T-helper 2 cell treated with Interferon-gamma antibody and Interleukin-4, amounts not matched to agents 5 μg/mL and 100 μg/mL, for 36 hours (primary cell): ENCODE results near the gene GLTP.

Experiments used
- DNase-seq: peaks from one replicate; pipeline ENCODE4 v3.0.0; 2021; ENCODE audit warnings: low spot score
- H3K27ac Mint-ChIP-seq: one replicate; pipeline ENCODE4 v1.8.0; 2021; ENCODE audit warnings: mild to moderate bottlenecking, mixed read lengths
- H3K27me3 Mint-ChIP-seq: one replicate; pipeline ENCODE4 v1.8.0; 2021; ENCODE audit warnings: low read depth, mixed read lengths
- H3K36me3 Mint-ChIP-seq: one replicate; pipeline ENCODE4 v1.8.0; 2021; ENCODE audit warnings: low read depth, mixed read lengths
- H3K4me1 Mint-ChIP-seq: one replicate; pipeline ENCODE4 v1.8.0; 2021; ENCODE audit warnings: low read depth, mixed read lengths
- H3K4me3 Mint-ChIP-seq: one replicate; pipeline ENCODE4 v1.8.0; 2022; ENCODE audit warnings: mild to moderate bottlenecking, moderate library complexity, mixed read lengths
- H3K9me3 Mint-ChIP-seq: one replicate; pipeline ENCODE4 v1.8.0; 2021; ENCODE audit warnings: mixed read lengths

The GLTP gene

GRCh38 chr12:109833307-109834189, 46.8 kb downstream of the GLTP start, which contains the start of gene TRPV4:
TSS of gene TRPV4 (minus strand) at chr12:109833398. CDS start at chr12:109814796, 18,602 bp downstream.
- Mint-ChIP-seq H3K36me3 (no peaks in the 10 kb centered on the region), H3K4me3 (no peak within 1 kb of the TSS), H3K27ac (no peak within 1 kb of the TSS), H3K9me3 (no peaks in the 10 kb centered on the region), H3K27me3 (peaks cover 36% of the 10 kb centered on the region), H3K4me1 (no peaks in the 10 kb centered on the region)
- DNase-seq, result no peak

- no peaks in the 10 kb centered on the region for H3K36me3 Mint-ChIP-seq
- H3K27ac Mint-ChIP-seq, result no peak overlapping the region
- no peaks in the 10 kb centered on the region for H3K4me1 Mint-ChIP-seq
- H3K9me3 Mint-ChIP-seq, result no peaks in the 10 kb centered on the region
- peaks cover 36% of the 10 kb centered on the region for H3K27me3 Mint-ChIP-seq
- H3K4me3 Mint-ChIP-seq, result no peak overlapping the region
- no peak for DNase-seq
These were observed 47.6 kb downstream of the GLTP start for GRCh38 chr12:109832541-109833306.

GRCh38 chr12:109831929-109832328, 48.4 kb downstream of the GLTP start:
- Mint-ChIP-seq H3K9me3 (no peaks in the 10 kb centered on the region), H3K27me3 (peaks cover 33% of the 10 kb centered on the region)

GRCh38 chr12:109831365-109831764, 49.0 kb downstream of the GLTP start:
- no peaks in the 10 kb centered on the region for H3K36me3 Mint-ChIP-seq
- H3K27me3 Mint-ChIP-seq, result peaks cover 33% of the 10 kb centered on the region
- H3K9me3 Mint-ChIP-seq, result no peaks in the 10 kb centered on the region
- no peaks in the 10 kb centered on the region for H3K4me1 Mint-ChIP-seq
- no peak for DNase-seq
- H3K4me3 Mint-ChIP-seq, result no peak overlapping the region
- no peak overlapping the region for H3K27ac Mint-ChIP-seq

More at GRCh38 chr12:109831929-109832328, 48.4 kb downstream of the GLTP start:
- no peak overlapping the region for H3K4me3 Mint-ChIP-seq
- no peak for DNase-seq
- no peak overlapping the region for H3K27ac Mint-ChIP-seq
- H3K4me1 Mint-ChIP-seq, result no peaks in the 10 kb centered on the region
- no peaks in the 10 kb centered on the region for H3K36me3 Mint-ChIP-seq

GRCh38 chr12:109830718-109831117, 49.6 kb downstream of the GLTP start:
- Mint-ChIP-seq H3K4me1 (no peaks in the 10 kb centered on the region), H3K4me3 (no peak overlapping the region), H3K9me3 (no peaks in the 10 kb centered on the region), H3K36me3 (no peaks in the 10 kb centered on the region), H3K27me3 (peaks cover 33% of the 10 kb centered on the region), H3K27ac (no peak overlapping the region)
- DNase-seq, result no peak

- no peaks in the 10 kb centered on the region for H3K9me3 Mint-ChIP-seq
- no peaks in the 10 kb centered on the region for H3K36me3 Mint-ChIP-seq
- H3K4me3 Mint-ChIP-seq, result no peak overlapping the region
- H3K27ac Mint-ChIP-seq, result no peak overlapping the region
- peaks cover 33% of the 10 kb centered on the region for H3K27me3 Mint-ChIP-seq
- no peak for DNase-seq
- no peaks in the 10 kb centered on the region for H3K4me1 Mint-ChIP-seq
These were observed 50.1 kb downstream of the GLTP start for GRCh38 chr12:109830267-109830666.

GRCh38 chr12:109829667-109830066, 50.7 kb downstream of the GLTP start:
- H3K36me3 Mint-ChIP-seq, result no peaks in the 10 kb centered on the region
- no peak overlapping the region for H3K27ac Mint-ChIP-seq
- no peak for DNase-seq
- H3K27me3 Mint-ChIP-seq, result peaks cover 30% of the 10 kb centered on the region
- no peaks in the 10 kb centered on the region for H3K4me1 Mint-ChIP-seq
- no peaks in the 10 kb centered on the region for H3K9me3 Mint-ChIP-seq
- no peak overlapping the region for H3K4me3 Mint-ChIP-seq

- no peak for DNase-seq
- Mint-ChIP-seq H3K27me3 (peaks cover 25% of the 10 kb centered on the region), H3K4me1 (no peaks in the 10 kb centered on the region), H3K27ac (no peak overlapping the region), H3K4me3 (no peak overlapping the region), H3K9me3 (no peaks in the 10 kb centered on the region), H3K36me3 (no peaks in the 10 kb centered on the region)
These were observed 51.4 kb downstream of the GLTP start for GRCh38 chr12:109828754-109829511.

- Mint-ChIP-seq H3K4me3 (no peak overlapping the region), H3K4me1 (no peaks in the 10 kb centered on the region), H3K36me3 (no peaks in the 10 kb centered on the region), H3K27ac (no peak overlapping the region), H3K27me3 (peaks cover 18% of the 10 kb centered on the region), H3K9me3 (no peaks in the 10 kb centered on the region)
- no peak for DNase-seq
These were observed 52.5 kb downstream of the GLTP start for GRCh38 chr12:109827566-109828550.

- H3K27me3 Mint-ChIP-seq, result peaks cover 13% of the 10 kb centered on the region
- no peaks in the 10 kb centered on the region for H3K36me3 Mint-ChIP-seq
- no peak for DNase-seq
- no peaks in the 10 kb centered on the region for H3K4me1 Mint-ChIP-seq
- H3K9me3 Mint-ChIP-seq, result no peaks in the 10 kb centered on the region
- no peak overlapping the region for H3K27ac Mint-ChIP-seq
- H3K4me3 Mint-ChIP-seq, result no peak overlapping the region
These were observed 53.3 kb downstream of the GLTP start for GRCh38 chr12:109827080-109827479.

GRCh38 chr12:109824731-109825130, 55.6 kb downstream of the GLTP start:
- no peak for DNase-seq
- Mint-ChIP-seq H3K4me3 (no peak overlapping the region), H3K36me3 (no peaks in the 10 kb centered on the region), H3K4me1 (no peaks in the 10 kb centered on the region), H3K27me3 (peaks cover 3% of the 10 kb centered on the region), H3K27ac (no peak overlapping the region), H3K9me3 (no peaks in the 10 kb centered on the region)

GRCh38 chr12:109822951-109823411, 57.4 kb downstream of the GLTP start:
- no peaks in the 10 kb centered on the region for H3K9me3 Mint-ChIP-seq
- no peak overlapping the region for H3K27ac Mint-ChIP-seq
- H3K4me1 Mint-ChIP-seq, result no peaks in the 10 kb centered on the region
- H3K36me3 Mint-ChIP-seq, result no peaks in the 10 kb centered on the region
- no peak for DNase-seq
- H3K27me3 Mint-ChIP-seq, result peaks cover 3% of the 10 kb centered on the region
- no peak overlapping the region for H3K4me3 Mint-ChIP-seq

- Mint-ChIP-seq H3K36me3 (no peaks in the 10 kb centered on the region), H3K27me3 (peaks cover 3% of the 10 kb centered on the region), H3K27ac (no peak overlapping the region), H3K4me3 (no peak overlapping the region), H3K9me3 (no peaks in the 10 kb centered on the region), H3K4me1 (no peaks in the 10 kb centered on the region)
- DNase-seq, result no peak
These were observed 57.9 kb downstream of the GLTP start for GRCh38 chr12:109822416-109822815.
